GM10266 (cell line): ENCODE measurements around the gene TMED9.
"Not testable (repeated sequence)": the region's sequence is repeated elsewhere in the genome, so short reads cannot be mapped to it uniquely, and the experiment has no call there.

Source experiments
- DNase-seq: peaks from one replicate; pipeline ENCODE4 v3.0.0; 2012; ENCODE audit errors: extremely low spot score
- TF ChIP-seq, protein P1 (sequence below): IDR thresholded peaks from 2 replicates; pipeline ENCODE4 v1.5.1; 2012; ENCODE audit warnings: mild to moderate bottlenecking, low read depth; ENCODE audit not compliant: control insufficient read depth, insufficient read depth; ENCODE audit errors: missing control alignments

TMED9 gene

DNA sequence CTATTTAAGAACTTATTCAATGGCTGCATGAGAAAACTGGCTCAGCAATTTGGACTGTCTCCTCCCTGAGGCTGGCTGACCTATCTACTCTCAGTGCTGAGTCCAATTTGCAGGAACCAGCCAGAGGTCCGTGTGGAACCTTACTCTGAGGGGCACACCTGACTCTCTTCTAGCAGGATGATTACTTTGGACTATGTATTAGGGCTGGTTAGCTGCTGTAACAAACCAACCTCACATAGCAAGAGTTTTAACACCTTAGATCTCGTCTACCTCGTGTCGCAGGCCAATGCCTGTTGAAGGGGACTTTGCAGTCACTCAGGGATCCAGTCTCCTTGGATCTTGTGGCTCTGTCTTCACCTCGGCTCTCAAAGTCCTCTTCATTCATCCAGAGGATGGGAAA, 34.2 kb upstream of the TMED9 start:
- TF ChIP-seq, protein P1, sequence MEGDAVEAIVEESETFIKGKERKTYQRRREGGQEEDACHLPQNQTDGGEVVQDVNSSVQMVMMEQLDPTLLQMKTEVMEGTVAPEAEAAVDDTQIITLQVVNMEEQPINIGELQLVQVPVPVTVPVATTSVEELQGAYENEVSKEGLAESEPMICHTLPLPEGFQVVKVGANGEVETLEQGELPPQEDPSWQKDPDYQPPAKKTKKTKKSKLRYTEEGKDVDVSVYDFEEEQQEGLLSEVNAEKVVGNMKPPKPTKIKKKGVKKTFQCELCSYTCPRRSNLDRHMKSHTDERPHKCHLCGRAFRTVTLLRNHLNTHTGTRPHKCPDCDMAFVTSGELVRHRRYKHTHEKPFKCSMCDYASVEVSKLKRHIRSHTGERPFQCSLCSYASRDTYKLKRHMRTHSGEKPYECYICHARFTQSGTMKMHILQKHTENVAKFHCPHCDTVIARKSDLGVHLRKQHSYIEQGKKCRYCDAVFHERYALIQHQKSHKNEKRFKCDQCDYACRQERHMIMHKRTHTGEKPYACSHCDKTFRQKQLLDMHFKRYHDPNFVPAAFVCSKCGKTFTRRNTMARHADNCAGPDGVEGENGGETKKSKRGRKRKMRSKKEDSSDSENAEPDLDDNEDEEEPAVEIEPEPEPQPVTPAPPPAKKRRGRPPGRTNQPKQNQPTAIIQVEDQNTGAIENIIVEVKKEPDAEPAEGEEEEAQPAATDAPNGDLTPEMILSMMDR = no peak
- no peak for DNase-seq

- DNase-seq = not testable (repeated sequence)
These were observed 32.5 kb upstream of the TMED9 start for GRCh38 chr5:177559446-177559941.

DNA sequence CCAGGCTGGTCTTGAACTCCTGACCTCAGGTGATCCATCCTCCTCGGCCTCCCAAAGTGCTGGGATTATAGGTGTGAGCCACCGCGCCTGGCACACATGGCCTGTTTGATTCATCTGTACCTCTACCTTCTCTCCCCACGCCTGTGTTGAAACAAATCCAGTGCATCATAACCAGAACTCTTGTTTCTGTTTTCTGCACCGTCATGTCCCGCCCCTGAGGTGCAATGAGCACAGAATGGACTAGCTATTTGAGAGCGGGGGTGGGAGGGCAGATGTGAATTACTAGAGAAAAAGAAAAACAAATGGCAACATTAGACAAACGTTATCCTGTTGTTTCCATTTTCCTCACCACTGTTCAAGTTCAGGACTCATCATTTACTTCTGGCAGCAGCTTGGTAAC, 27.0 kb upstream of the TMED9 start:
- no peak for DNase-seq
- TF ChIP-seq, protein P1 = no peak

DNA sequence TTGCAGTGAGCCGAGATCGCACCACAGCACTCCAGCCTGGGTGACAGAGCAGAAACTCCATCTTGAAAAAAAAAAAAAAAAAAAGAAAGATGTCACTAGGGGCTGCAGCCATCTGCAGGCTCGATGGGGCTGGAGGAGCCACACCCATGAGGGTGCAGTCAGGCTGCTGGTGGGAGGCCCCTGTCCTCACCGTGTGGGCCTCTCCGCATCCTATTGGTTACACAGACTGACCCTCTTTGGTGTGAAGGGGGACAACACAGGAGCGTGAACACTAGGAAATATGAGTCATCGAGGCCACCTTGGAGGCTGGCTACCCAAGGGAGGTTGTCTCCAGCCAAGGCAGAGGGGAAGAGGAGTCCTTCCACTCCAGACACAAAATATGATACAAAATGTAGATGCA, 23.7 kb upstream of the TMED9 start:
- no peak for DNase-seq
- TF ChIP-seq, protein P1 = no peak

- TF ChIP-seq, protein P1 = no peak
- DNase-seq = no peak
These were observed 22.1 kb upstream of the TMED9 start for GRCh38 chr5:177569894-177570293.

GRCh38 chr5:177575488-177575887, 16.5 kb upstream of the TMED9 start:
- DNase-seq = no peak
- TF ChIP-seq, protein P1 = no peak

DNA sequence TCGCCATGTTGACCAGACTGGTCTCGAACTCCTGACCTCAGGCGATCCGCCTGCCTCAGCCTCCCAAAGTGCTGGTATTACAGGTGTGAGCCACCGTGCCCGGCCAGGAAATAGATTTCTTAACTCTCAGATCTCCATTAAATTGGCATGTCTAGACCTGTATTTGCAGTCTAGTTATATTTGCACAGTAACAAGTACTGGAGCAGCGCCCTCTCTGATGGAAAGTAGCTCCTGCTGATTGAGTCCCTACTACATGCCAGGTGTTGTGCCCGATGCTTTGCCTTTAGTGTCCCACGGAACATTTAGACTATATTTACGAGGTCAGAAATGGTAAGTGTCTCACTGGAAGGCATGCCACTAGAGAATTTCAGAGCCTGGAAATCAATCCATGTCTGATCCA, 15.8 kb upstream of the TMED9 start:
- DNase-seq = no peak
- TF ChIP-seq, protein P1 = no peak

GRCh38 chr5:177578316-177578715, 13.7 kb upstream of the TMED9 start:
- DNase-seq = no peak
- TF ChIP-seq, protein P1 = no peak
